SK-N-SH (cell line): ENCODE data around the gene SH3BGRL3. TPM values are rescaled to one million over a fixed set of nuclear protein-coding genes. Genes with fewer than 3 reads are reported as not detected.
A peak's percentile ranks its signal among the peaks of the same experiment; 100 is the strongest.

Experiments used
- CTCF ChIA-PET: fragments of 300-600, 350-600 bp; formaldehyde crosslinking; extraction: SDS; loops from one replicate; lab custom pipeline; 2021; lab: Yijun Ruan, JAX
- POLR2A ChIA-PET: fragments of 350-600 bp; sonication (Branson Sonifier 250); formaldehyde crosslinking; extraction: SDS; loops from one replicate; lab custom pipeline; 2020; ENCODE audit warnings: antibody characterized with exemption, inconsistent platforms; lab: Yijun Ruan, JAX
- DNase-seq: peaks from one replicate; pipeline ENCODE4 v3.0.0; 2012
- H2AFZ ChIP-seq: fragments of 200-600 bp; sonication (generic); 2 replicates; pipeline ENCODE4 v1.8.1; 2016; ENCODE audit warnings: antibody characterized with exemption, mild to moderate bottlenecking, low read depth
- H3F3A ChIP-seq: fragments of 200-600 bp; sonication (generic); replicated peaks from 2 replicates; pipeline ENCODE3; 2016; ENCODE audit warnings: antibody characterized with exemption, mild to moderate bottlenecking; ENCODE audit not compliant: insufficient read depth
- H3K27ac ChIP-seq, 2 experiments: fragments of 200-500 bp in 1 of 2; fragments of 200-600 bp in 1 of 2; sonication (Bioruptor generic) in 1 of 2; sonication (generic), shearing (Covaris generic) in 1 of 2; 2 replicates each; pipeline versions ENCODE4 v1.5.1 to v1.6.1; 2014 to 2016; ENCODE audit warnings: low read depth in 2 of 2, inconsistent platforms in 1 of 2, low read length in 1 of 2, mild to moderate bottlenecking in 1 of 2, mixed read lengths in 1 of 2
- H3K27me3 ChIP-seq: fragments of 200-600 bp; sonication (generic), shearing (Covaris generic); 2 replicates; pipeline ENCODE4 v1.6.1; 2016; ENCODE audit warnings: mixed run types; ENCODE audit not compliant: insufficient read depth
- H3K36me3 ChIP-seq, 2 experiments: fragments of 200-500 bp in 1 of 2; fragments of 200-600 bp in 1 of 2; sonication (Bioruptor generic) in 1 of 2; sonication (generic) in 1 of 2; replicated peaks in 1 of 2; 2 replicates each; pipeline versions ENCODE3 to v1.5.1; 2014 to 2016; ENCODE audit warnings: low read length in 1 of 2, mild to moderate bottlenecking in 1 of 2; ENCODE audit not compliant: insufficient read depth in 2 of 2, control insufficient read depth in 1 of 2
- H3K4me1 ChIP-seq, 2 experiments: fragments of 200-500 bp in 1 of 2; fragments of 200-600 bp in 1 of 2; sonication (Bioruptor generic) in 1 of 2; sonication (generic), shearing (Covaris generic) in 1 of 2; 2 replicates each; pipeline versions ENCODE4 v1.5.1 to v1.6.1; 2014 to 2016; ENCODE audit warnings: low read depth in 1 of 2, low read length in 1 of 2, mixed run types in 1 of 2; ENCODE audit not compliant: insufficient read depth in 2 of 2, control insufficient read depth in 1 of 2
- H3K4me2 ChIP-seq: fragments of 200-600 bp; sonication (generic), shearing (Covaris generic); 2 replicates; pipeline ENCODE4 v1.6.1; 2017; ENCODE audit warnings: mixed run types
- H3K4me3 ChIP-seq, 2 experiments: fragments of 200-500 bp in 1 of 2; fragments of 200-600 bp in 1 of 2; sonication (Bioruptor generic) in 1 of 2; sonication (generic), shearing (Covaris generic) in 1 of 2; 2 replicates each; pipeline versions ENCODE4 v1.5.1 to v1.8.1; 2014 to 2016; ENCODE audit warnings: low read depth in 2 of 2, inconsistent platforms in 1 of 2, low read length in 1 of 2, mild to moderate bottlenecking in 1 of 2, mixed read lengths in 1 of 2, moderate library complexity in 1 of 2
- H3K79me2 ChIP-seq: fragments of 200-600 bp; sonication (generic); 2 replicates; pipeline ENCODE4 v1.8.1; 2017; ENCODE audit warnings: mild to moderate bottlenecking; ENCODE audit not compliant: insufficient read depth
- H3K9ac ChIP-seq: fragments of 200-600 bp; sonication (generic); 2 replicates; pipeline ENCODE4 v1.6.1; 2017; ENCODE audit warnings: mixed run types
- H3K9me2 ChIP-seq: fragments of 200-600 bp; sonication (generic); 2 replicates; pipeline ENCODE4 v1.6.1; 2017; ENCODE audit warnings: mixed run types
- H3K9me3 ChIP-seq: fragments of 200-600 bp; sonication (generic); 2 replicates; pipeline ENCODE4 v1.6.1; 2017; ENCODE audit warnings: mixed run types, mild to moderate bottlenecking, moderate library complexity
- H4K20me1 ChIP-seq: fragments of 200-600 bp; sonication (generic); 2 replicates; pipeline ENCODE4 v1.6.1; 2017; ENCODE audit warnings: mild to moderate bottlenecking, mixed run types; ENCODE audit not compliant: insufficient read depth
- CTCF ChIP-seq: fragments of 200-600 bp; sonication (generic); IDR thresholded peaks from 2 replicates; pipeline ENCODE4 v1.6.1; 2017; ENCODE audit warnings: antibody characterized with exemption, mild to moderate bottlenecking, moderate library complexity
- FOXJ3 ChIP-seq: sonication (generic); formaldehyde crosslinking; IDR thresholded peaks from 2 replicates; pipeline ENCODE4 v1.5.1; 2020; ENCODE audit warnings: mild to moderate bottlenecking, missing genetic modification reagents
- GABPA ChIP-seq: IDR thresholded peaks from 2 replicates; pipeline ENCODE4 v1.4.0; 2012; ENCODE audit warnings: low read depth, mild to moderate bottlenecking
- IRF3 ChIP-seq: fragments of 150-350 bp; IDR thresholded peaks from 2 replicates; pipeline ENCODE4 v1.6.1; 2016; ENCODE audit warnings: mild to moderate bottlenecking, low read depth, low read length
- MXI1 ChIP-seq: IDR thresholded peaks from 2 replicates; pipeline ENCODE4 v1.6.1; 2012; ENCODE audit warnings: mild to moderate bottlenecking, low read depth, low read length, improper control_type of control experiment
- NFIC ChIP-seq: IDR thresholded peaks from 2 replicates; pipeline ENCODE4 v1.4.0; 2012; ENCODE audit warnings: borderline replicate concordance
- NRF1 ChIP-seq: IDR thresholded peaks from 2 replicates; pipeline ENCODE4 v1.6.1; 2012; ENCODE audit warnings: low read depth, mild to moderate bottlenecking, low read length
- RAD21 ChIP-seq: IDR thresholded peaks from 2 replicates; pipeline ENCODE4 v1.6.1; 2012; ENCODE audit warnings: mild to moderate bottlenecking, low read length
- RCOR1 ChIP-seq: fragments of 150-350 bp; IDR thresholded peaks from 2 replicates; pipeline ENCODE4 v1.6.1; 2017; ENCODE audit warnings: antibody characterized with exemption, low read length
- REST ChIP-seq: IDR thresholded peaks from 2 replicates; pipeline ENCODE4 v1.6.1; 2012; ENCODE audit warnings: mild to moderate bottlenecking, low read depth, low read length, moderate library complexity
- RXRA ChIP-seq: IDR thresholded peaks from 2 replicates; pipeline ENCODE4 v1.4.0; 2012; ENCODE audit warnings: low read depth, mild to moderate bottlenecking, borderline replicate concordance
- TEAD4 ChIP-seq: IDR thresholded peaks from 2 replicates; pipeline ENCODE4 v1.4.0; 2012; ENCODE audit warnings: mild to moderate bottlenecking, borderline replicate concordance; ENCODE audit not compliant: insufficient read depth
- USF2 ChIP-seq: fragments of 150-350 bp; IDR thresholded peaks from 2 replicates; pipeline ENCODE4 v1.6.1; 2017; ENCODE audit warnings: antibody characterized with exemption, low read length, low read depth, borderline replicate concordance
- ZBTB33 ChIP-seq: IDR thresholded peaks from 2 replicates; pipeline ENCODE4 v1.4.0; 2012; ENCODE audit warnings: low read depth, borderline replicate concordance
- WGBS: methylation state at CpG from one replicate; pipeline ENCODE4 v1.1.6; 2017; ENCODE audit warnings: low lambda C conversion rate; 5-methylcytosine and 5-hydroxymethylcytosine counted together
- polyA plus RNA-seq, 3 experiments: library from polyadenylated mRNA; depleted of rRNA; stranded (reverse); fragments of >200 nt; gene quantifications; 2 replicates each; pipeline ENCODE4 v1.2.3, GENCODE V29; 2012

Gene SH3BGRL3
- polyA plus RNA-seq, 1 of the 3 experiments (the other 2 are of a cell fraction): 202 TPM

GRCh38 chr1:26233903-26234643 is 45.8 kb upstream of the SH3BGRL3 start, which contains the start of gene CEP85 (continued):
- no peak for TF ChIP-seq ZBTB33
- no peak for TF ChIP-seq USF2
- no peak for TF ChIP-seq GABPA
- TF ChIP-seq IRF3: peak; percentile 53
- no peak for TF ChIP-seq RXRA
- TF ChIP-seq RAD21: peak; percentile 69
- TF ChIP-seq RCOR1: no peak
- TF ChIP-seq MXI1: peak; percentile 91
- TF ChIP-seq FOXJ3 (CRISPR knock-in tag): no peak
- TF ChIP-seq, all 33 proteins: peak for 12

- Histone ChIP-seq H2AFZ (peak overlapping the region; percentile 98), H3K9me3 (no peaks in the 10 kb centered on the region), H3K27ac (peak overlapping the region; percentile 72 to 86), H3K27me3 (no peaks in the 10 kb centered on the region), H3K9me2 (no peaks in the 10 kb centered on the region), H3F3A (peaks cover 6% of the 10 kb centered on the region), H3K36me3 (no peaks in the 10 kb centered on the region), H3K4me1 (peaks cover 6 to 17% of the 10 kb centered on the region in 2 experiments; a peak in 2 of 4 replicates), H3K4me2 (peak overlapping the region; percentile 92), H3K4me3 (peak overlapping the region; percentile 86 to 99), H3K9ac (peak overlapping the region; percentile 84), H3K79me2 (peaks cover 55% of the 10 kb centered on the region), H4K20me1 (no peaks in the 10 kb centered on the region)
- ChIA-PET POLR2A (interaction anchor here (0.6 kb wide), 1 partner anchor 74 kb away, joined by 3 read pairs; no protein-coding TSS in a partner anchor), CTCF (interaction anchor here (0.7 to 3.3 kb wide), 44 partner anchors 8 to 334 kb away, joined by 3 to 28 read pairs (median 4); partner anchors contain the start of genes C1orf232, CNKSR1, SH3BGRL3 and ZNF593)
- WGBS: 8% methylated on average over 29 of the region's 30 CpGs
- DNase-seq: peak; percentile 40
- TF ChIP-seq NRF1 (no peak), TEAD4 (no peak), CTCF (peak; percentile 15), REST (no peak), NFIC (0 out of 2 replicates have a peak, but pooled peaks have one; percentile 13)
Measured at GRCh38 chr1:26234644-26235370, 45.1 kb upstream of the SH3BGRL3 start.
